Neural progenitor cell (in vitro differentiated cells): Measurements from ENCODE around the gene NEGR1. TPM values are rescaled to one million over a fixed set of nuclear protein-coding genes. Genes with fewer than 3 reads are reported as not detected.

Source experiments
- DNase-seq: peaks from one replicate; pipeline ENCODE4 v3.0.0-alpha.2; 2016; ENCODE audit warnings: low spot score
- H2AFZ ChIP-seq: fragments of 200-600 bp; sonication (generic); replicated peaks from 2 replicates; pipeline ENCODE4 v1.6.1; 2016; ENCODE audit warnings: antibody characterized with exemption
- H3F3A ChIP-seq: fragments of 200-600 bp; sonication (generic); 2 replicates; pipeline ENCODE4 v1.6.1; 2016; ENCODE audit warnings: antibody characterized with exemption, low read depth
- H3K27ac ChIP-seq: fragments of 200-600 bp; sonication (generic); 2 replicates; pipeline ENCODE4 v1.5.1; 2016; ENCODE audit warnings: mild to moderate bottlenecking
- H3K27me3 ChIP-seq: fragments of 200-600 bp; sonication (generic); 2 replicates; pipeline ENCODE4 v1.6.1; 2016; ENCODE audit warnings: mild to moderate bottlenecking, moderate library complexity
- H3K36me3 ChIP-seq: fragments of 200-600 bp; sonication (generic); 2 replicates; pipeline ENCODE4 v1.5.1; 2016
- H3K4me1 ChIP-seq: fragments of 200-600 bp; sonication (generic); 2 replicates; pipeline ENCODE4 v1.6.1; 2016; ENCODE audit warnings: mixed run types
- H3K4me2 ChIP-seq: fragments of 200-600 bp; sonication (generic); 2 replicates; pipeline ENCODE4 v1.6.1; 2016
- H3K4me3 ChIP-seq: fragments of 200-600 bp; sonication (generic); 2 replicates; pipeline ENCODE4 v1.5.1; 2016
- H3K79me2 ChIP-seq: fragments of 200-600 bp; sonication (generic); 2 replicates; pipeline ENCODE4 v1.6.1; 2016; ENCODE audit warnings: low read depth
- H3K9ac ChIP-seq: fragments of 200-600 bp; sonication (generic); 2 replicates; pipeline ENCODE4 v1.6.1; 2016
- H3K9me3 ChIP-seq: fragments of 200-600 bp; sonication (generic); 2 replicates; pipeline ENCODE4 v1.5.1; 2016; ENCODE audit warnings: low read depth
- H4K20me1 ChIP-seq: fragments of 200-600 bp; sonication (generic); 2 replicates; pipeline ENCODE4 v1.6.1; 2016; ENCODE audit warnings: low read depth
- H3K27ac Mint-ChIP-seq: 3 replicates; pipeline ENCODE4 v1.8.0; 2021; ENCODE audit warnings: mixed read lengths
- H3K27me3 Mint-ChIP-seq: 2 replicates; pipeline ENCODE4 v1.8.0; 2022; ENCODE audit warnings: low read depth, mild to moderate bottlenecking, inconsistent platforms, moderate library complexity, mixed read lengths; ENCODE audit not compliant: insufficient read depth
- H3K36me3 Mint-ChIP-seq: 3 replicates; pipeline ENCODE4 v1.8.0; 2021; ENCODE audit warnings: mixed read lengths
- H3K4me1 Mint-ChIP-seq: 3 replicates; pipeline ENCODE4 v1.8.0; 2021; ENCODE audit warnings: mixed read lengths
- H3K4me3 Mint-ChIP-seq: 3 replicates; pipeline ENCODE4 v1.8.0; 2021; ENCODE audit warnings: mild to moderate bottlenecking, moderate library complexity, mixed read lengths
- H3K9me3 Mint-ChIP-seq: 3 replicates; pipeline ENCODE4 v1.8.0; 2020; ENCODE audit warnings: mixed read lengths
- EZH2 ChIP-seq: fragments of 200-600 bp; sonication (generic); IDR thresholded peaks from 2 replicates; pipeline ENCODE4 v1.6.1; 2017; ENCODE audit warnings: antibody characterized with exemption, mild to moderate bottlenecking, moderate library complexity
- EZH2phosphoT487 ChIP-seq: fragments of 200-600 bp; sonication (generic); IDR thresholded peaks from 2 replicates; pipeline ENCODE4 v1.6.1; 2017; ENCODE audit warnings: antibody characterized with exemption
- total RNA-seq: library from RNA; depleted of rRNA; stranded (reverse); fragments of >200 nt; gene quantifications from 2 replicates; pipeline ENCODE4 v1.2.3, GENCODE V29; 2015; ENCODE audit warnings: low replicate concordance
- TF ChIP-seq, protein P1 (sequence below): fragments of 200-600 bp; sonication (generic); IDR thresholded peaks from 2 replicates; pipeline ENCODE4 v1.5.1; 2017; ENCODE audit warnings: antibody characterized with exemption, mild to moderate bottlenecking

Gene NEGR1
- total RNA-seq, 1 donor from 2014 or later, result 0.62 TPM

GRCh38 chr1:71603044-71603776 lies 679.1 kb downstream of the NEGR1 start:
- Mint-ChIP-seq H3K27me3 (no peaks in the 10 kb centered on the region), H3K4me1 (no peaks in the 10 kb centered on the region), H3K4me3 (no peak overlapping the region), H3K9me3 (peaks cover 2% of the 10 kb centered on the region), H3K36me3 (no peaks in the 10 kb centered on the region), H3K27ac (no peak overlapping the region)
- no peak for DNase-seq
- Histone ChIP-seq H3K27ac (no peak overlapping the region), H3K9ac (no peak overlapping the region), H3K36me3 (no peaks in the 10 kb centered on the region), H4K20me1 (no peaks in the 10 kb centered on the region), H3K9me3 (no peaks in the 10 kb centered on the region), H3F3A (no peaks in the 10 kb centered on the region), H3K4me2 (no peak overlapping the region), H3K27me3 (no peaks in the 10 kb centered on the region), H2AFZ (no peak overlapping the region), H3K4me1 (no peaks in the 10 kb centered on the region), H3K79me2 (no peaks in the 10 kb centered on the region), H3K4me3 (no peak overlapping the region)
- TF ChIP-seq EZH2, result no peak
- TF ChIP-seq, protein P1, sequence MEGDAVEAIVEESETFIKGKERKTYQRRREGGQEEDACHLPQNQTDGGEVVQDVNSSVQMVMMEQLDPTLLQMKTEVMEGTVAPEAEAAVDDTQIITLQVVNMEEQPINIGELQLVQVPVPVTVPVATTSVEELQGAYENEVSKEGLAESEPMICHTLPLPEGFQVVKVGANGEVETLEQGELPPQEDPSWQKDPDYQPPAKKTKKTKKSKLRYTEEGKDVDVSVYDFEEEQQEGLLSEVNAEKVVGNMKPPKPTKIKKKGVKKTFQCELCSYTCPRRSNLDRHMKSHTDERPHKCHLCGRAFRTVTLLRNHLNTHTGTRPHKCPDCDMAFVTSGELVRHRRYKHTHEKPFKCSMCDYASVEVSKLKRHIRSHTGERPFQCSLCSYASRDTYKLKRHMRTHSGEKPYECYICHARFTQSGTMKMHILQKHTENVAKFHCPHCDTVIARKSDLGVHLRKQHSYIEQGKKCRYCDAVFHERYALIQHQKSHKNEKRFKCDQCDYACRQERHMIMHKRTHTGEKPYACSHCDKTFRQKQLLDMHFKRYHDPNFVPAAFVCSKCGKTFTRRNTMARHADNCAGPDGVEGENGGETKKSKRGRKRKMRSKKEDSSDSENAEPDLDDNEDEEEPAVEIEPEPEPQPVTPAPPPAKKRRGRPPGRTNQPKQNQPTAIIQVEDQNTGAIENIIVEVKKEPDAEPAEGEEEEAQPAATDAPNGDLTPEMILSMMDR, result no peak
- TF ChIP-seq EZH2phosphoT487, result no peak

DNA sequence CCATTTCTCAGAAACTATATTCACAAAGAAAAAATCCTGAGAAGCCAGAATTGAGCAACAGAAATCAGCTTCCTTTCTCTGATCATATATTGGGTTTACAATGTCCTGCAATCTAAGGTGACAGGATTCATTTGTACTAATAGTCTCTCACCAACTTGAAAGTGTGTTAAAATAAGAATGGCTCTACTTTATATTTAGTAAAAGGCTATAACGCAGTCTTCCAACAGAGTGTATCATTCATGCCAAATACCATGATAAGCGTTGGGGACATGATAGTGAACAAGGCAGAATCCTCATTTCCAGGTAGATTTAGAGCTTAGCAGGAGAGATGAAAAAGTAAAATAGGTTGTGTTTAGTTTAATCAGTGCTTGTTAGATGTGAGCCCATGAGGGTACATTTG lies 682.3 kb downstream of the NEGR1 start:
- Histone ChIP-seq H3K27ac (no peak overlapping the region), H3K9ac (no peak overlapping the region), H2AFZ (no peak overlapping the region), H3F3A (no peaks in the 10 kb centered on the region), H3K4me3 (no peak overlapping the region), H4K20me1 (no peaks in the 10 kb centered on the region), H3K27me3 (no peaks in the 10 kb centered on the region), H3K79me2 (no peaks in the 10 kb centered on the region), H3K36me3 (no peaks in the 10 kb centered on the region), H3K4me1 (no peaks in the 10 kb centered on the region), H3K4me2 (no peak overlapping the region), H3K9me3 (no peaks in the 10 kb centered on the region)
- Mint-ChIP-seq H3K4me1 (no peaks in the 10 kb centered on the region), H3K9me3 (peaks cover 2% of the 10 kb centered on the region), H3K36me3 (no peaks in the 10 kb centered on the region), H3K27me3 (no peaks in the 10 kb centered on the region), H3K27ac (no peak overlapping the region), H3K4me3 (no peak overlapping the region)
- DNase-seq, result no peak
- TF ChIP-seq EZH2phosphoT487, result no peak
- TF ChIP-seq EZH2, result no peak
- TF ChIP-seq, protein P1, result no peak

DNA sequence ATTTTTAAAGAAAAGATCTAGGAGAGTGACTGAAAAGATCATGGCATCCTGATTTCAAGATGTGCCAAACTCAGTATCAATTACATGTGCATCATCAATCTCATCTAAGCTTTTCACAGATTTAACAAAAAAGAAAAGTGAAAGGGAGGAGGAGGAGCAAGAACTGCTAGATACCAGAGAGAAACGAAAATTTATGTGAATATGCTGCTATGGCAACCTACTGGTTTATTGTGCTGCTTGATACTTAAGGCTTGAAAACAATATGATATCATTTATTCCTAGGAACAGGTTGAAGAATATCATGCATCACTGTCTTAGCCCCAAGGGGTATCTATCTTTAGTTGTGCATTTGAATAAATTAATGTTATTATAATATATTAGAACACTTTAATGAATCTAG lies 683.0 kb downstream of the NEGR1 start:
- H3K4me2 ChIP-seq, result no peak overlapping the region
- no peaks in the 10 kb centered on the region for H3K27me3 ChIP-seq
- no peaks in the 10 kb centered on the region for H3K9me3 ChIP-seq
- Mint-ChIP-seq H3K9me3 (peaks cover 2% of the 10 kb centered on the region), H3K4me1 (no peaks in the 10 kb centered on the region), H3K27ac (no peak overlapping the region), H3K36me3 (no peaks in the 10 kb centered on the region), H3K27me3 (no peaks in the 10 kb centered on the region), H3K4me3 (no peak overlapping the region)
- no peaks in the 10 kb centered on the region for H3K36me3 ChIP-seq
- no peaks in the 10 kb centered on the region for H3K79me2 ChIP-seq
- no peaks in the 10 kb centered on the region for H4K20me1 ChIP-seq
- DNase-seq, result no peak
- H3F3A ChIP-seq, result no peaks in the 10 kb centered on the region
- no peak overlapping the region for H3K27ac ChIP-seq
- no peak overlapping the region for H3K4me3 ChIP-seq
- no peak overlapping the region for H2AFZ ChIP-seq
- no peak overlapping the region for H3K9ac ChIP-seq
- TF ChIP-seq EZH2, result no peak
- no peak for TF ChIP-seq EZH2phosphoT487
- H3K4me1 ChIP-seq, result no peaks in the 10 kb centered on the region

- H3K27me3 ChIP-seq, result no peaks in the 10 kb centered on the region
Measured at GRCh38 chr1:71593523-71593922, 688.8 kb downstream of the NEGR1 start.

More at GRCh38 chr1:71593523-71593922, 688.8 kb downstream of the NEGR1 start:
- Mint-ChIP-seq H3K9me3 (no peaks in the 10 kb centered on the region), H3K36me3 (no peaks in the 10 kb centered on the region), H3K27ac (no peak overlapping the region), H3K27me3 (no peaks in the 10 kb centered on the region), H3K4me3 (no peak overlapping the region), H3K4me1 (no peaks in the 10 kb centered on the region)
- no peaks in the 10 kb centered on the region for H3K79me2 ChIP-seq
- no peaks in the 10 kb centered on the region for H3K4me1 ChIP-seq
- H3K4me2 ChIP-seq, result no peak overlapping the region
- TF ChIP-seq, protein P1, result peak; percentile 36
- TF ChIP-seq EZH2phosphoT487, result no peak
- H3K9ac ChIP-seq, result no peak overlapping the region
- H4K20me1 ChIP-seq, result no peaks in the 10 kb centered on the region
- H3K27ac ChIP-seq, result no peak overlapping the region
- no peaks in the 10 kb centered on the region for H3K9me3 ChIP-seq
- DNase-seq, result peak; percentile 31
- H3K36me3 ChIP-seq, result no peaks in the 10 kb centered on the region
- H3K4me3 ChIP-seq, result no peak overlapping the region
- H3F3A ChIP-seq, result no peaks in the 10 kb centered on the region
- no peak overlapping the region for H2AFZ ChIP-seq
